ENCODE results near the gene EFCAB7. TPM values are rescaled to one million over a fixed set of nuclear protein-coding genes. Genes with fewer than 3 reads are reported as not detected.
A peak's percentile ranks its signal among the peaks of the same experiment; 100 is the strongest.

The EFCAB7 gene
- total and polyA plus RNA-seq, 2 of the 13 experiments (the other 11 are each of a cell fraction or from before 2014, with no cell fraction given) = 1.7 to 5.4 TPM

DNA sequence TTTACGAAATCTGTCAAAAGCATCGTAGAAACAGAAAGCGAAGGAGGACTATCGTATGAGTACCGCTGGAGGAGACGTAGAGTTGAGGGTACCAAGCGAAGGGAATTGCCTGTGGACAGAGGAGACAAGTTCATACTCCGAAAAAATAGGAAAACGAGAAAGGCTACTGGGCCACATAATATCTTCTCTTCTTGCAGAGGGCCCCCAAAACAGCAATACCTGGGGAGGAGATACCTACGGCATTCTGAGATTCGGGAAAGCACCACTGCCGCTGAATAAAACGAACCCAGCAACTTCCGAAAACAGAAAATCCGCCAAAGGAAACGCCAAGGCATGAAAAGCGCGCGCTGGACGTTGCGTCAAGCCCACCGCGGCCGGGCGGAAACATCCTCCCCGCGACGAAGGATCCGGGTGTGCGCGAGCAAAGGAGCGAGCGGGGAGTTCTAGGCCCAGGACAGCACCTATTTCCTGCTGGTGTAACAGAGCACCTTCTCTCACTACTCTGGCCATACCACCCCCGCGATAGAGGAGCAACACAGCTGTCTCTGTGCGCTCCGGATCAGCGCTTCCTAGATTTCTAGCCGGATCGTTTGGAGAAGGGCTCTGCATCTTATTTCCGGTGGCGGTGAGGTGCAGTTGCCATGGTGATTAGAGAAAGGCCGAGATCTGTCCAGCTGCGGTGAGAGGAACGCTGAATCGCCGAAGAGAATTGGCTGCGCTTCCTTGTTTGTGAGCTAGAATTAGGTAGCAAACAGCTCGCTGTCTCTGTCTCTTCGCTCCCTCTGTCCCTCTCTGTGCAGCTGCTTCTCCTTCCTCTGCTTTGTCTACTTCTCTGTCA is at the start of gene EFCAB7, which contains the start of gene ITGB3BP (continued):
- TF ChIP-seq, protein P1, sequence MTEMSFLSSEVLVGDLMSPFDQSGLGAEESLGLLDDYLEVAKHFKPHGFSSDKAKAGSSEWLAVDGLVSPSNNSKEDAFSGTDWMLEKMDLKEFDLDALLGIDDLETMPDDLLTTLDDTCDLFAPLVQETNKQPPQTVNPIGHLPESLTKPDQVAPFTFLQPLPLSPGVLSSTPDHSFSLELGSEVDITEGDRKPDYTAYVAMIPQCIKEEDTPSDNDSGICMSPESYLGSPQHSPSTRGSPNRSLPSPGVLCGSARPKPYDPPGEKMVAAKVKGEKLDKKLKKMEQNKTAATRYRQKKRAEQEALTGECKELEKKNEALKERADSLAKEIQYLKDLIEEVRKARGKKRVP (CRISPR knock-in tag; IDR thresholded peaks at IDR 0.05) = peak in 1 of 2 experiments; percentile 65; a peak in 2 of 4 replicates
- TF ChIP-seq ZNF615 (CRISPR knock-in tag; IDR thresholded peaks at IDR 0.05; ENCODE audit: borderline replicate concordance) = no peak
- no peak for TF ChIP-seq RBAK (CRISPR knock-in tag; IDR thresholded peaks at IDR 0.05)
- TF ChIP-seq MBNL3 (CRISPR knock-in tag; conservative IDR thresholded peaks at IDR 0.05) = no peak
- peak; percentile 89 for TF ChIP-seq ZFY (CRISPR knock-in tag; IDR thresholded peaks at IDR 0.05)
- TF ChIP-seq, protein P2, sequence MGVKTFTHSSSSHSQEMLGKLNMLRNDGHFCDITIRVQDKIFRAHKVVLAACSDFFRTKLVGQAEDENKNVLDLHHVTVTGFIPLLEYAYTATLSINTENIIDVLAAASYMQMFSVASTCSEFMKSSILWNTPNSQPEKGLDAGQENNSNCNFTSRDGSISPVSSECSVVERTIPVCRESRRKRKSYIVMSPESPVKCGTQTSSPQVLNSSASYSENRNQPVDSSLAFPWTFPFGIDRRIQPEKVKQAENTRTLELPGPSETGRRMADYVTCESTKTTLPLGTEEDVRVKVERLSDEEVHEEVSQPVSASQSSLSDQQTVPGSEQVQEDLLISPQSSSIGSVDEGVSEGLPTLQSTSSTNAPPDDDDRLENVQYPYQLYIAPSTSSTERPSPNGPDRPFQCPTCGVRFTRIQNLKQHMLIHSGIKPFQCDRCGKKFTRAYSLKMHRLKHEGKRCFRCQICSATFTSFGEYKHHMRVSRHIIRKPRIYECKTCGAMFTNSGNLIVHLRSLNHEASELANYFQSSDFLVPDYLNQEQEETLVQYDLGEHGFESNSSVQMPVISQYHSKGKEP (CRISPR knock-in tag; IDR thresholded peaks at IDR 0.05) = 0 out of 2 replicates have a peak, but pooled peaks have one; percentile 21
- peak; percentile 34; the same call in 1 of the 2 replicates for TF ChIP-seq PRMT3 (CRISPR knock-in tag; IDR thresholded peaks at IDR 0.05; ENCODE audit: borderline replicate concordance, low read depth)
- TF ChIP-seq, protein P3, sequence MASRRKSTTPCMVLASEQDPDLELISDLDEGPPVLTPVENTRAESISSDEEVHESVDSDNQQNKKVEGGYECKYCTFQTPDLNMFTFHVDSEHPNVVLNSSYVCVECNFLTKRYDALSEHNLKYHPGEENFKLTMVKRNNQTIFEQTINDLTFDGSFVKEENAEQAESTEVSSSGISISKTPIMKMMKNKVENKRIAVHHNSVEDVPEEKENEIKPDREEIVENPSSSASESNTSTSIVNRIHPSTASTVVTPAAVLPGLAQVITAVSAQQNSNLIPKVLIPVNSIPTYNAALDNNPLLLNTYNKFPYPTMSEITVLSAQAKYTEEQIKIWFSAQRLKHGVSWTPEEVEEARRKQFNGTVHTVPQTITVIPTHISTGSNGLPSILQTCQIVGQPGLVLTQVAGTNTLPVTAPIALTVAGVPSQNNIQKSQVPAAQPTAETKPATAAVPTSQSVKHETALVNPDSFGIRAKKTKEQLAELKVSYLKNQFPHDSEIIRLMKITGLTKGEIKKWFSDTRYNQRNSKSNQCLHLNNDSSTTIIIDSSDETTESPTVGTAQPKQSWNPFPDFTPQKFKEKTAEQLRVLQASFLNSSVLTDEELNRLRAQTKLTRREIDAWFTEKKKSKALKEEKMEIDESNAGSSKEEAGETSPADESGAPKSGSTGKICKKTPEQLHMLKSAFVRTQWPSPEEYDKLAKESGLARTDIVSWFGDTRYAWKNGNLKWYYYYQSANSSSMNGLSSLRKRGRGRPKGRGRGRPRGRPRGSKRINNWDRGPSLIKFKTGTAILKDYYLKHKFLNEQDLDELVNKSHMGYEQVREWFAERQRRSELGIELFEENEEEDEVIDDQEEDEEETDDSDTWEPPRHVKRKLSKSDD (CRISPR knock-in tag; IDR thresholded peaks at IDR 0.05; ENCODE audit: low read depth) = peak; percentile 65; the same call in 1 of the 2 replicates
- no peak for TF ChIP-seq XBP1 (CRISPR knock-in tag; IDR thresholded peaks at IDR 0.05)
- TF ChIP-seq, protein P4, sequence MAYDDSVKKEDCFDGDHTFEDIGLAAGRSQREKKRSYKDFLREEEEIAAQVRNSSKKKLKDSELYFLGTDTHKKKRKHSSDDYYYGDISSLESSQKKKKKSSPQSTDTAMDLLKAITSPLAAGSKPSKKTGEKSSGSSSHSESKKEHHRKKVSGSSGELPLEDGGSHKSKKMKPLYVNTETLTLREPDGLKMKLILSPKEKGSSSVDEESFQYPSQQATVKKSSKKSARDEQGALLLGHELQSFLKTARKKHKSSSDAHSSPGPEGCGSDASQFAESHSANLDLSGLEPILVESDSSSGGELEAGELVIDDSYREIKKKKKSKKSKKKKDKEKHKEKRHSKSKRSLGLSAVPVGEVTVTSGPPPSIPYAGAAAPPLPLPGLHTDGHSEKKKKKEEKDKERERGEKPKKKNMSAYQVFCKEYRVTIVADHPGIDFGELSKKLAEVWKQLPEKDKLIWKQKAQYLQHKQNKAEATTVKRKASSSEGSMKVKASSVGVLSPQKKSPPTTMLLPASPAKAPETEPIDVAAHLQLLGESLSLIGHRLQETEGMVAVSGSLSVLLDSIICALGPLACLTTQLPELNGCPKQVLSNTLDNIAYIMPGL (CRISPR knock-in tag; IDR thresholded peaks at IDR 0.05; ENCODE audit: borderline replicate concordance in 1 of 2, low read depth in 1 of 2) = peak; percentile 81 to 93; a peak in 3 of 4 replicates
- TF ChIP-seq MEF2D (CRISPR knock-in tag; IDR thresholded peaks at IDR 0.05) = peak; percentile 71
- no peak for TF ChIP-seq ZNF329 (CRISPR knock-in tag; IDR thresholded peaks at IDR 0.05; ENCODE audit: low read depth)
- TF ChIP-seq, protein P5, sequence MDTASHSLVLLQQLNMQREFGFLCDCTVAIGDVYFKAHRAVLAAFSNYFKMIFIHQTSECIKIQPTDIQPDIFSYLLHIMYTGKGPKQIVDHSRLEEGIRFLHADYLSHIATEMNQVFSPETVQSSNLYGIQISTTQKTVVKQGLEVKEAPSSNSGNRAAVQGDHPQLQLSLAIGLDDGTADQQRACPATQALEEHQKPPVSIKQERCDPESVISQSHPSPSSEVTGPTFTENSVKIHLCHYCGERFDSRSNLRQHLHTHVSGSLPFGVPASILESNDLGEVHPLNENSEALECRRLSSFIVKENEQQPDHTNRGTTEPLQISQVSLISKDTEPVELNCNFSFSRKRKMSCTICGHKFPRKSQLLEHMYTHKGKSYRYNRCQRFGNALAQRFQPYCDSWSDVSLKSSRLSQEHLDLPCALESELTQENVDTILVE (CRISPR knock-in tag; IDR thresholded peaks at IDR 0.05) = peak; percentile 34; the same call in 1 of the 2 replicates
- no peak for TF ChIP-seq KAT2B (IDR thresholded peaks at IDR 0.05; ENCODE audit: borderline replicate concordance, low read depth, low read length)
- TF ChIP-seq, protein P6, sequence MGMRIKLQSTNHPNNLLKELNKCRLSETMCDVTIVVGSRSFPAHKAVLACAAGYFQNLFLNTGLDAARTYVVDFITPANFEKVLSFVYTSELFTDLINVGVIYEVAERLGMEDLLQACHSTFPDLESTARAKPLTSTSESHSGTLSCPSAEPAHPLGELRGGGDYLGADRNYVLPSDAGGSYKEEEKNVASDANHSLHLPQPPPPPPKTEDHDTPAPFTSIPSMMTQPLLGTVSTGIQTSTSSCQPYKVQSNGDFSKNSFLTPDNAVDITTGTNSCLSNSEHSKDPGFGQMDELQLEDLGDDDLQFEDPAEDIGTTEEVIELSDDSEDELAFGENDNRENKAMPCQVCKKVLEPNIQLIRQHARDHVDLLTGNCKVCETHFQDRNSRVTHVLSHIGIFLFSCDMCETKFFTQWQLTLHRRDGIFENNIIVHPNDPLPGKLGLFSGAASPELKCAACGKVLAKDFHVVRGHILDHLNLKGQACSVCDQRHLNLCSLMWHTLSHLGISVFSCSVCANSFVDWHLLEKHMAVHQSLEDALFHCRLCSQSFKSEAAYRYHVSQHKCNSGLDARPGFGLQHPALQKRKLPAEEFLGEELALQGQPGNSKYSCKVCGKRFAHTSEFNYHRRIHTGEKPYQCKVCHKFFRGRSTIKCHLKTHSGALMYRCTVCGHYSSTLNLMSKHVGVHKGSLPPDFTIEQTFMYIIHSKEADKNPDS (CRISPR knock-in tag; IDR thresholded peaks at IDR 0.05) = no peak
